Measurements from ENCODE around the gene METTL26. TPM values are rescaled to one million over a fixed set of nuclear protein-coding genes. Genes with fewer than 3 reads are reported as not detected.

METTL26 gene
- total and polyA plus RNA-seq, 10 of the 15 experiments (the other 5 are each of a cell fraction or from before 2014, with no cell fraction given), result 5.4 to 163 (median 79.3) TPM

GRCh38 chr16:648071-648780 is 12.1 kb upstream of the METTL26 start (continued):
- TF ChIP-seq LARP7 (IDR thresholded peaks at IDR 0.05) (no peak; the same call in 1 of the 2 replicates), ZNF274 (IDR thresholded peaks at IDR 0.05; ENCODE audit: insufficient read depth, insufficient read length) (no peak), PAX8 (IDR thresholded peaks at IDR 0.05) (no peak), SKIL (IDR thresholded peaks at IDR 0.05; ENCODE audit: low read depth, poor library complexity, severe bottlenecking) (no peak), BRCA1 (IDR thresholded peaks at IDR 0.05; ENCODE audit: low read depth, low read length) (no peak), JUND (IDR thresholded peaks at IDR 0.05; ENCODE audit: low read depth, low read length) (no peak), ATF2 (IDR thresholded peaks at IDR 0.05; ENCODE audit: low read length) (no peak), CBX3 (IDR thresholded peaks at IDR 0.05; ENCODE audit: borderline replicate concordance, low read depth) (no peak), POLR2AphosphoS2 (IDR thresholded peaks at IDR 0.05; ENCODE audit: low read depth, low read length) (no peak), NFXL1 (IDR thresholded peaks at IDR 0.05; ENCODE audit: borderline replicate concordance) (no peak), MYC (IDR thresholded peaks at IDR 0.05; ENCODE audit: insufficient read depth, insufficient read length, insufficient replicate concordance, low read length, severe bottlenecking) (no peak), SP1 (IDR thresholded peaks at IDR 0.05; ENCODE audit: low read depth, low read length) (no peak), MTA3 (IDR thresholded peaks at IDR 0.05; ENCODE audit: borderline replicate concordance, low read length) (no peak), REST (IDR thresholded peaks at IDR 0.05; ENCODE audit: low read depth, low read length) (no peak), IRF3 (IDR thresholded peaks at IDR 0.05) (no peak), SMAD5 (IDR thresholded peaks at IDR 0.05; ENCODE audit: low read depth) (no peak), ESRRA (IDR thresholded peaks at IDR 0.05; ENCODE audit: low read length) (no peak), MAX (IDR thresholded peaks at IDR 0.05; ENCODE audit: low read depth, low read length) (no peak; the same call in 1 of the 2 replicates)

Data from GM12878 (cell line).